ENCODE results near the gene PCDH9. TPM values are rescaled to one million over a fixed set of nuclear protein-coding genes. Genes with fewer than 3 reads are reported as not detected.

PCDH9 gene
- total RNA-seq, 3 donors from 2014 or later = 0.13 to 0.38 (median 0.13) TPM

- Mint-ChIP-seq H3K4me1 (ENCODE audit: low read depth) (no peaks in the 10 kb centered on the region), H3K4me3 (no peak overlapping the region), H3K36me3 (ENCODE audit: insufficient read depth) (no peaks in the 10 kb centered on the region), H3K9me3 (peaks cover 19% of the 10 kb centered on the region), H3K27me3 (ENCODE audit: low read depth) (no peaks in the 10 kb centered on the region)
- DNase-seq = no peak
- no peak for ATAC-seq
Measured at GRCh38 chr13:66343224-66343828, 886.8 kb downstream of the PCDH9 start.

- no peaks in the 10 kb centered on the region for H3K4me1 Mint-ChIP-seq (ENCODE audit: low read depth)
- peaks cover 8% of the 10 kb centered on the region for H3K9me3 Mint-ChIP-seq
- no peak overlapping the region for H3K4me3 Mint-ChIP-seq
- H3K27me3 Mint-ChIP-seq (ENCODE audit: low read depth) = no peaks in the 10 kb centered on the region
- no peaks in the 10 kb centered on the region for H3K36me3 Mint-ChIP-seq (ENCODE audit: insufficient read depth)
- no peak for DNase-seq
- ATAC-seq = no peak
Measured at GRCh38 chr13:66341635-66342377, 888.3 kb downstream of the PCDH9 start.

GRCh38 chr13:66339214-66339613, 890.9 kb downstream of the PCDH9 start:
- H3K36me3 Mint-ChIP-seq (ENCODE audit: insufficient read depth) = no peaks in the 10 kb centered on the region
- H3K4me3 Mint-ChIP-seq = no peak overlapping the region
- no peak for DNase-seq
- no peaks in the 10 kb centered on the region for H3K27me3 Mint-ChIP-seq (ENCODE audit: low read depth)
- H3K4me1 Mint-ChIP-seq (ENCODE audit: low read depth) = no peaks in the 10 kb centered on the region
- ATAC-seq = no peak
- peaks cover 3% of the 10 kb centered on the region for H3K9me3 Mint-ChIP-seq

- H3K27me3 Mint-ChIP-seq (ENCODE audit: low read depth) = no peaks in the 10 kb centered on the region
- no peaks in the 10 kb centered on the region for H3K36me3 Mint-ChIP-seq (ENCODE audit: insufficient read depth)
- peaks cover 3% of the 10 kb centered on the region for H3K9me3 Mint-ChIP-seq
- no peak for DNase-seq
- no peak overlapping the region for H3K4me3 Mint-ChIP-seq
- ATAC-seq = no peak
- H3K4me1 Mint-ChIP-seq (ENCODE audit: low read depth) = no peaks in the 10 kb centered on the region
Measured at GRCh38 chr13:66338542-66338941, 891.6 kb downstream of the PCDH9 start.

- Mint-ChIP-seq H3K36me3 (ENCODE audit: insufficient read depth) (no peaks in the 10 kb centered on the region), H3K9me3 (no peaks in the 10 kb centered on the region), H3K4me1 (ENCODE audit: low read depth) (no peaks in the 10 kb centered on the region), H3K4me3 (no peak overlapping the region), H3K27me3 (ENCODE audit: low read depth) (no peaks in the 10 kb centered on the region)
- ATAC-seq (no peak), DNase-seq (no peak)
Measured at GRCh38 chr13:66335626-66336025, 894.5 kb downstream of the PCDH9 start.

GRCh38 chr13:66329988-66330451, 900.1 kb downstream of the PCDH9 start:
- Mint-ChIP-seq H3K4me1 (ENCODE audit: low read depth) (no peaks in the 10 kb centered on the region), H3K27me3 (ENCODE audit: low read depth) (no peaks in the 10 kb centered on the region), H3K9me3 (no peaks in the 10 kb centered on the region), H3K36me3 (ENCODE audit: insufficient read depth) (no peaks in the 10 kb centered on the region), H3K4me3 (no peak overlapping the region)
- ATAC-seq (no peak), DNase-seq (no peak)

- no peaks in the 10 kb centered on the region for H3K27me3 Mint-ChIP-seq (ENCODE audit: low read depth)
- H3K9me3 Mint-ChIP-seq = no peaks in the 10 kb centered on the region
- H3K4me3 Mint-ChIP-seq = no peak overlapping the region
- DNase-seq = no peak
- no peak for ATAC-seq
- H3K36me3 Mint-ChIP-seq (ENCODE audit: insufficient read depth) = no peaks in the 10 kb centered on the region
- H3K4me1 Mint-ChIP-seq (ENCODE audit: low read depth) = no peaks in the 10 kb centered on the region
Measured at GRCh38 chr13:66328476-66328875, 901.7 kb downstream of the PCDH9 start.

- DNase-seq = no peak
- no peak for ATAC-seq
- Mint-ChIP-seq H3K9me3 (peaks cover 2% of the 10 kb centered on the region), H3K36me3 (ENCODE audit: insufficient read depth) (no peaks in the 10 kb centered on the region), H3K4me3 (no peak overlapping the region), H3K4me1 (ENCODE audit: low read depth) (no peaks in the 10 kb centered on the region), H3K27me3 (ENCODE audit: low read depth) (no peaks in the 10 kb centered on the region)
Measured at GRCh38 chr13:66323745-66324347, 906.3 kb downstream of the PCDH9 start.

GRCh38 chr13:66322936-66323335, 907.2 kb downstream of the PCDH9 start:
- no peak overlapping the region for H3K4me3 Mint-ChIP-seq
- H3K36me3 Mint-ChIP-seq (ENCODE audit: insufficient read depth) = no peaks in the 10 kb centered on the region
- H3K27me3 Mint-ChIP-seq (ENCODE audit: low read depth) = no peaks in the 10 kb centered on the region
- ATAC-seq (no peak), DNase-seq (no peak)
- H3K4me1 Mint-ChIP-seq (ENCODE audit: low read depth) = no peaks in the 10 kb centered on the region
- H3K9me3 Mint-ChIP-seq = peaks cover 3% of the 10 kb centered on the region

GRCh38 chr13:66322193-66322740, 907.9 kb downstream of the PCDH9 start:
- H3K36me3 Mint-ChIP-seq (ENCODE audit: insufficient read depth) = no peaks in the 10 kb centered on the region
- no peaks in the 10 kb centered on the region for H3K4me1 Mint-ChIP-seq (ENCODE audit: low read depth)
- ATAC-seq (no peak), DNase-seq (no peak)
- H3K27me3 Mint-ChIP-seq (ENCODE audit: low read depth) = no peaks in the 10 kb centered on the region
- no peak overlapping the region for H3K4me3 Mint-ChIP-seq
- peaks cover 3% of the 10 kb centered on the region for H3K9me3 Mint-ChIP-seq

- Mint-ChIP-seq H3K27me3 (ENCODE audit: low read depth) (no peaks in the 10 kb centered on the region), H3K36me3 (ENCODE audit: insufficient read depth) (no peaks in the 10 kb centered on the region), H3K4me3 (no peak overlapping the region), H3K9me3 (peaks cover 9% of the 10 kb centered on the region), H3K4me1 (ENCODE audit: low read depth) (no peaks in the 10 kb centered on the region)
- no peak for ATAC-seq
- DNase-seq = no peak
Measured at GRCh38 chr13:66314911-66315310, 915.2 kb downstream of the PCDH9 start.

- H3K36me3 Mint-ChIP-seq (ENCODE audit: insufficient read depth) = no peaks in the 10 kb centered on the region
- no peaks in the 10 kb centered on the region for H3K27me3 Mint-ChIP-seq (ENCODE audit: low read depth)
- ATAC-seq = no peak
- no peak for DNase-seq
- no peak overlapping the region for H3K4me3 Mint-ChIP-seq
- H3K4me1 Mint-ChIP-seq (ENCODE audit: low read depth) = no peaks in the 10 kb centered on the region
- peaks cover 6% of the 10 kb centered on the region for H3K9me3 Mint-ChIP-seq
Measured at GRCh38 chr13:66313413-66313812, 916.7 kb downstream of the PCDH9 start.

- Mint-ChIP-seq H3K27me3 (ENCODE audit: low read depth) (no peaks in the 10 kb centered on the region), H3K4me3 (no peak overlapping the region), H3K4me1 (ENCODE audit: low read depth) (no peaks in the 10 kb centered on the region), H3K36me3 (ENCODE audit: insufficient read depth) (no peaks in the 10 kb centered on the region), H3K9me3 (peaks cover 9% of the 10 kb centered on the region)
- ATAC-seq (no peak), DNase-seq (no peak)
Measured at GRCh38 chr13:66312312-66313087, 917.6 kb downstream of the PCDH9 start.

GRCh38 chr13:66305961-66306617, 924.0 kb downstream of the PCDH9 start:
- Mint-ChIP-seq H3K36me3 (ENCODE audit: insufficient read depth) (no peaks in the 10 kb centered on the region), H3K4me3 (no peak overlapping the region), H3K27me3 (ENCODE audit: low read depth) (no peaks in the 10 kb centered on the region), H3K9me3 (peaks cover 3% of the 10 kb centered on the region), H3K4me1 (ENCODE audit: low read depth) (no peaks in the 10 kb centered on the region)
- ATAC-seq (no peak), DNase-seq (no peak)
